Astrocyte of the spinal cord (primary cell): Measurements from ENCODE around the gene ATAD3C.
"Not testable (repeated sequence)": the region's sequence is repeated elsewhere in the genome, so short reads cannot be mapped to it uniquely, and the experiment has no call there.

Experiments used
- DNase-seq: peaks from one replicate; pipeline ENCODE4 v3.0.0; 2011; ENCODE audit warnings: low read depth, low spot score
- H3K4me3 ChIP-seq: 2 replicates; pipeline ENCODE4 v1.5.1; 2011; ENCODE audit warnings: low read depth, mild to moderate bottlenecking, low read length, moderate library complexity
- in situ Hi-C: cut with HindIII; loops from 2 replicates; pipeline ENCODE4 v1.10.0; 2017; ENCODE audit warnings: low sequenced_read_pairs
- TF ChIP-seq, protein P1 (sequence below): IDR thresholded peaks from 2 replicates; pipeline ENCODE4 v1.5.1; 2012; ENCODE audit warnings: low read depth, mild to moderate bottlenecking, low read length, inconsistent platforms

The ATAD3C gene

GRCh38 chr1:1403653-1404052 lies 45.8 kb upstream of the ATAD3C start:
- H3K4me3 ChIP-seq = no peak overlapping the region
- TF ChIP-seq, protein P1, sequence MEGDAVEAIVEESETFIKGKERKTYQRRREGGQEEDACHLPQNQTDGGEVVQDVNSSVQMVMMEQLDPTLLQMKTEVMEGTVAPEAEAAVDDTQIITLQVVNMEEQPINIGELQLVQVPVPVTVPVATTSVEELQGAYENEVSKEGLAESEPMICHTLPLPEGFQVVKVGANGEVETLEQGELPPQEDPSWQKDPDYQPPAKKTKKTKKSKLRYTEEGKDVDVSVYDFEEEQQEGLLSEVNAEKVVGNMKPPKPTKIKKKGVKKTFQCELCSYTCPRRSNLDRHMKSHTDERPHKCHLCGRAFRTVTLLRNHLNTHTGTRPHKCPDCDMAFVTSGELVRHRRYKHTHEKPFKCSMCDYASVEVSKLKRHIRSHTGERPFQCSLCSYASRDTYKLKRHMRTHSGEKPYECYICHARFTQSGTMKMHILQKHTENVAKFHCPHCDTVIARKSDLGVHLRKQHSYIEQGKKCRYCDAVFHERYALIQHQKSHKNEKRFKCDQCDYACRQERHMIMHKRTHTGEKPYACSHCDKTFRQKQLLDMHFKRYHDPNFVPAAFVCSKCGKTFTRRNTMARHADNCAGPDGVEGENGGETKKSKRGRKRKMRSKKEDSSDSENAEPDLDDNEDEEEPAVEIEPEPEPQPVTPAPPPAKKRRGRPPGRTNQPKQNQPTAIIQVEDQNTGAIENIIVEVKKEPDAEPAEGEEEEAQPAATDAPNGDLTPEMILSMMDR = no peak
- DNase-seq = no peak
- in situ Hi-C loops = no loop called here

- TF ChIP-seq, protein P1 = no peak
- H3K4me3 ChIP-seq = peak overlapping the region; percentile 82
- in situ Hi-C loops = no loop called here
- DNase-seq = no peak
Measured at GRCh38 chr1:1406101-1406820, 43.2 kb upstream of the ATAD3C start.

DNA sequence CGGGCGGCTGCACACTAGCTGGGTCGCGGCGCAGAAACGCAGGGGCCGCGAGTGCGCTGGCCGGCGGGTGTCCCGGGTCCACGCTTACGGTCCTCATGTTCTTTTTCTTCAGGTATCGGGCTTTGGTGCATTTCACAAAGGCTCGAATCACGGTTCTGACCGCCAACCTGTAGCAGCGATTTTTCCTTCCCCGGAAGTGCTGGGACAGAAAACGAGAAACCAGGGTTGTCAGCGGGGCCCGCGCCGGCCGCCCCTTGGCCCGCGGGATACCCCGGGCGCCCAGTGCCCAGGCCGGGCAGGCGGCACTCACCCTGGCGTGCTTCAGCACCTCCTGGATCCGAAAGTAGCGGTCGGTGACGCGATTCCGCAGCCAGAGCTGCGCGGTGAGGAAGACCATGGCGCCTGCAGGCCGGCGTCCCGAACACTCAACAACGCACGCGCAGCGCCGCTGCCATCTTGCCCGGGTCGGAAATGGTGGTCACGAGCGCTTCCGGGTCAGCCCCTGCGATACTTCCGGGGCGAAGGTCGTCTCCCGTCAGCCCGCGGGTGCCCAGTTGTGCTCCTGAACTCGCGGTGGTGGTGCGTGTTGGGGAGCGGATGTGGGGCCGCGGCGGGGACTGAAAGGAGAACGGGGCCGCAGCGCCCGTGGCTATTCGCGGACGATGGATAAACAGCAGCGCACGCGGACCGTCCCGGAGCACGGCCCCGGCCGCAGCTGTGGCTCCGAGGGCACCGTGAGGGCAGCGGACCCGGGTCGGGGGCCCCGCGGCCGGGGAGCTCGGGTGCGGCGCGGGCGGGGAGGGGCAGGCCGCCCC lies 42.5 kb upstream of the ATAD3C start, which contains the start of gene MRPL20:
Gene MRPL20, minus strand, starts transcription at position 473 of the 815 bp plus-strand sequence. Its CDS starts 76 bp downstream, at position 397.
- in situ Hi-C loops = no loop called here
- peak within 1 kb of the TSS; percentile 82 for H3K4me3 ChIP-seq
- TF ChIP-seq, protein P1 = no peak
- peak; percentile 89 for DNase-seq

DNA sequence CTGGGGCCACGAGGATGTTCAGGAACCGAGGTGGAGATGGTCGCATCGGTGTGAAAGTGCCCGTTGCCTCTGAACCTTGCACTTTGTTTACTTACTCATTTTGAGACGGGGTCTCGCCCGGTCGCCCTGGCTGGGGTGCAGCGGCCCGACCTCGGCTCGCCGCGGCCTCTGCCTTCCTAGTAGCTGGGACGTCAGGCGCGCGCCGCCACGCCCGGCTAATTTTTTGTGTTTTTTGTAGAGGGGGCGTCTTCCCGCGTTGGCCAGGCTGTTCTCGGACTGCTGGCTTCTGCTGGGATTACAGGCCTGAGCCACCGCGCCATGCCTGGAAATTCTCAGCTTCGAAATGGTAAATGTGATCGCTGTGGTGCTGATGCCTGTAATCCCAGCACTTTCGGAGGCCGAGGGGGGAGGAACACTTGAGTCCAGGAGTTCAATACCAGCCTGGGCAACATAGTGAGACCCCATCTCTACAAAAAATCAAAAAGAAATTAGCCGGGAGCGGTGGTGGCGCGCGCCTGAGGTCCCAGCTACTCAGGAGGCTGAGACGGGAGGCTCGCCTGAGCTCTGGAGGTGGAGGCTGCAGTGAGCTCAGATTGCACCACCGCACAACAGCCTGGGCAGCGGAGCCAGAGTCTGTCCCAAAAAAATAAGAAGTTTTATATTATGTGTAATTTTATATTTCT lies 41.7 kb upstream of the ATAD3C start:
- peak; percentile 33 for DNase-seq
- TF ChIP-seq, protein P1 = peak; percentile 17
- in situ Hi-C loops = no loop called here
- H3K4me3 ChIP-seq = peak overlapping the region; percentile 82

DNA sequence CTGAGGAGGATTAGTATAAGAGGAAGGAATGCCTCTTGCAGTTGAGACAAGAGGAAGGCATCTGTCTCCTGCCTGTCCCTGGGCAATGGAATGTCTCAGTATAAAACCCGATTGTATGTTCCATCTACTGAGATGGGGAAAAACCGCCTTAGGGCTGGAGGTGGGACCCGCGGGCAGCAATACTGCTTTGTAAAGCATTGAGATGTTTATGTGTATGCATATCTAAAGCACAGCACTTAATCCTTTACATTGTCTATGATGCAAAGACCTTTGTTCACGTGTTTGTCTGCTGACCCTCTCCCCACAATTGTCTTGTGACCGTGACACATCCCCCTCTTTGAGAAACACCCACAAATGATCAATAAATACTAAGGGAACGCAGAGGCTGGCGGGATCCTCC lies 39.3 kb upstream of the ATAD3C start:
- in situ Hi-C loops, DNase-seq, H3K4me3 ChIP-seq: not testable (repeated sequence)

DNA sequence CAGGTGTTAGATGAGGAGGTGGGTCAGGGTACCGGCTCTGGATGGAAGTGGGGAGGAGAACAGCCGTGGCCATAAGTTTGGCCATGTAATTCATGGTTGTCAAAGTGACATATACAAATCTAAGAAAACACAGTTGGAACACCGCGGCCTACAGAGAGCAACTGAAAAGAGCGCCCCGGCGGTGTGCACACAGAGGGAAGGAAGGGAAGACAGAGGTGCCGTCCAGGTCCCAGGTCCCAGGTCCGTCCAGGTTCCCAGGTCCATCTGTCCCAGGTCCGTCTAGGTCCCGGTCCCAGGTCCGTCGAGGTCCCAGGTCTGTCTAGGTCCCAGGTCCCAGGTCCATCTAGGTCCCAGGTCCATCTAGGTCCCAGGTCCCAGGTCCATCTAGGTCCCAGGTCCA lies 37.9 kb upstream of the ATAD3C start:
- no peak for DNase-seq
- H3K4me3 ChIP-seq = no peak overlapping the region
- in situ Hi-C loops = no loop called here
- TF ChIP-seq, protein P1 = no peak

DNA sequence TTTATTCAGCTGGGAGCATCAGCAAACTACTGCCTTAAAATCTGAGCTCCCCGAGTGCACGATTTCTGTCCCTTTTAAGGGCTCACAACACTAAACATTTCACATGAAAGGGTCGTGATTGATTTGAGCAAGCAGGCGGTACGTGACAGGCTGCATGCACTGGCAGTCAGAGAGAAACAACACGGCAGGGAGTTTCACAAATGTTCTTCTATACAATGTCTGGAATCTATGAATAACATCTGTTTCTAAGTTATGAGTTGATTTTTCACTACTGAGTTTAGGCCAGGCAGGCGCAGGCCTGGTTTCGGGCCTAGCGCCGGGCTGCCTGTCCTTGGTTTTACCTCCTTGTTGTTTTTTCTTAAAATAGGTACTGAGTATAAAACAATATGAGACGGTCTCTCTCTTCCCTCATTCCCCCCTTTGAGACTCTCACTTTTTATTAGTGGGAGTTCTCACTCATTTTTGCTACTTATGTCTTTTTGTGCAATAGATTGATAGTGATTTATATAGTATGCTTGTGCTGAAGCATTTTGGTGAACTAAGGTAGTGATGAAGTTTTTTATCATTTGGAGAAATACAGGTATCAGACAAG lies 37.1 kb upstream of the ATAD3C start:
- H3K4me3 ChIP-seq, DNase-seq, in situ Hi-C loops: not testable (repeated sequence)
